Measurements from ENCODE around the gene CNNM2.

The CNNM2 gene

DNA sequence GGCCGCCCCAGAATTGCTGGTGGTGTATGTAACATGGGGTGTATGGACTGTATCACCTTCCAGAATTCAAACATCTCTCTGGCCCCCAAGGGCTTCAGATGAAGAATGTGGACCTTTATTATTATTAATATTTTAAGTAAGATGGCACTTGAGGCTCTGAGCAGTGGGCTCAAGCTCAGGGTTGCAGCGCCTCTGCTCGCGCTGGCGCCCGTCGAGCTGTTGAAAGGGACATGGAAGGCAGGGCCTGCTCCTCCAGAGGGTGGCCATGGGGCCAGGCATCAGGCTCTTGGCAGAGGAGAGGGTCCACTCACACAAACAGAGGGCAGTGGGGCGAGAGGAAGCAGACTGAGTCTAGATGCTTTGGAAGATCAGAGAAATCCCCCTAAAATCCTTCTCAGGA lies 154.8 kb downstream of the CNNM2 start:
- no peak for DNase-seq (ENCODE audit: low spot score)

DNA sequence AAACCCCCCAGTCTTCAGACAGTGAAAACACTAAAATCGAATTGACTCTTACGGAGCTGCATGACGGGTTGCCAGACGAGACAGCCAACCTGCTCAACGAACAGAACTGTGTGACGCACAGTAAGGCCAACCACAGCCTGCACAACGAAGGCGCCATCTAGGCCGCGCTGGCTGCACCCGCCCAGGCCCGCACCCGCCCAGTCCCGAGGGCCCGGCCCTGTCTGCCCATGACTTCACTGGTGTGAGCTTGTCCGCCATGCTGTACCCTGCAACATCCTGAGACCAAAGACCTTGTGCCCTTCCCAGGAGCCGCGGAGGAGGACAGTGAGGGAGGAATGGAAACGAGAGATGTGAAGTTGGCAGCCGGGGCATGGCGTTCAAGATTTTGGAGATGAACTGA lies 158.9 kb downstream of the CNNM2 start:
- DNase-seq (ENCODE audit: low spot score): no peak

DNA sequence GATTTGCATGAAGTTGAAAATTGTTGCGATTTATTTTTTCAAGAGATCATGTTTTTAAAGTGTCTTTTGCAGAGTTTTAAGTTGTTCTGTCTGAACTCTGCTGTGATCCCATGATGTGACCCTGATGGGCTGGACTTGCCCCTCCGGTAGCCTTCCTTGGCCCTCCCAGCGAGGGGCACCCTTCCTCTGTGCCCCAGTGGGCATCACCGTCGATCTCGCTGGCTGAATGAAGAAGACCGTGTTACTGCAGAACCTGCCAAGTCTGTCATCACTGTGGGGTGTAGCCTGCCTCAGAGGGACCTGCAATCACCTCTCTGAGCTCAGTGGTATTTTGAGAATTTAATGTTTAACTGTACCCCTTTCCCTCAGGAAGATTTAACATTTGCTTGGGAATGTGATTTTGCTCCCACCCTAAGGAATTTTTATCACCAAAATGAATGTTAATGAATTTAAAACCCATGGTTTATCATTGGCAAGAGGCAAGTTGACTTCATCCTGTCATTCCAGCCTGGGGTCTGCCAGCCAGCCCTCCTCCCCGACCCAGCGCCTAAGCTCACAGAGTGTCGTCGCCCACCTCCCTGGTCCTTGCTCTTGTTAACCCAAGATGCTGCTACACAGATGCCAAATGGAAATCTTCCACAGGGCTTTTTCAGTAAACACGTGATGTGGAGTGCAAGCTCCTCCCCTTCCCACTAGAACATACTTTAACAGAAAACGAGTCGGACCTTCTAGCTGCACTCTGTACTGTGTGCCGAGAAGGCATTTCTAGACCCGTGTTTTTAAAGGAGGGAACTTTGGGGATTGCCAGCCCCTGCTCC lies 159.6 kb downstream of the CNNM2 start:
- no peak for DNase-seq (ENCODE audit: low spot score)

DNA sequence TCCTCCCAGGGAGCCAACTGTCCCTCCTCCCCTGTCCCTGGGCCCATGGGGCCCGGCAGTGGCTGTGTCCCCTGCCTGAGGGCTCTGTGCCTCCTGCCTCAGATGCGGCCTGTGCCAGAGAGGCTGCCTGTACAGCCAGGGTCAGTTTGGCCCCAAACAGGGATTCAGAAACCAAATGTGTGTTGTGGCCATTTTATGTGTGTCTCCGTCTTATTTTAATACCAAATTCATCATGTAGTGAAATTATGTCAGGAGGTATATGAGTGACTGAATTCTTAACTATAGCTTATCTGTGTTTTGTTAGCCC lies 160.2 kb downstream of the CNNM2 start:
- no peak for DNase-seq (ENCODE audit: low spot score)

DNA sequence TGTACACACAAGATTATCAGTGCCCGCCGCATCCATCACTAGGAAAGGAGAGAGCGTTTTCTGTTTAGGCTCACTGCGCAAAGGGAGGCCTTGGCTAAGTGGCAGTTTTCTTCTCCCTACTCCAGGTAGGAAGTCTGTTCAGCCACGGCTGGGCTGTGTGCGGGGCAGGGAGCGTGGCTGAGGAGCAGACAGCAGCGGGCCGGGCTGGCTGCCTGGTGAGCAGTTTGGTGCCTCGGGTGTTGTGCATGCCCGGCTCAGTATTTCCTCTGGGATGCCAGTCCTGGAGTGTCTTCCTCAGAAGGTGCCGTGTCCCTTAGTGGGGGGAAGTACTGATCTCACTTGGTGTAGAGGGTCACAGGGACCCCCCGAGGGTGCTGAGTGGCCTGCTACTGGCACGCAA lies 160.6 kb downstream of the CNNM2 start:
- DNase-seq (ENCODE audit: low spot score): no peak

DNA sequence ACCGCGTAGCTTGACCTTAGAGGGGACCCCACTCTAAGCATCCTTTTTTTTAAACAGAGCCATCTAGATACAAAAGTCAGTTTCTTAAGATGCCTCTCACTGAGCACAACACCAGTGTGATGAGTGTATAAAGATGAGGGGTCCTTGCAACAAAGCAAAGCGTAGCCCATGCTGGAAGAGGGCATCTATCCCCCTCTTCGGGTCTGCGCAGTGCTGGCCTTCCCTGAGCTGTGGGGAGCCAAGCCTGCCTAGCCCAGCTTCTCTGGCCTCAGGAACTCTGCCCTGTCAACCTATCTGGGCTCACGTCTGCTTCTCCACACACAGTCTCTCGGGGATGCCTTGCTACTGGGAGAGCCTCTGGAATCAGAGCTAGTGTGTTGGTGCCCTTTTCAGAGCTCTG lies 161.0 kb downstream of the CNNM2 start:
- DNase-seq (ENCODE audit: low spot score): no peak

DNA sequence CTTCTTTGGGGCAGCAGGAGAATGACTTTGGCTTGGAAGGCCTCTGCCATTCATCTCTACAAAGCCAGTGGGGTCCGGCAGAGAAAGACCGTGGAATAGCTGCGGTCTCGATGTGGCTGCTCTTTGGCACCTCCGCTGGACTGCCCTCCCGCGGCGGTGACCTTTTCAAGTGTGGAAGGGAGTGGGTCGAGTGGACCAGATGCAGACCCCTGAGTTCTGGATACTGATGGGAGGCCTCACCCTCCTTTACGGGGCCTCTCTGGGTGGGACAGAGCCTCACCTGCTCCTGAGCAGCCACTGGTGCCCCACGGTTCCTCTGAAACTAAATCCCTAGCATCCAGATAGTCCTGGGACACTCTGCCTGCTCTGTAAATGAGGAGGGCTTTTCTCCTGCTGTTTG lies 161.9 kb downstream of the CNNM2 start:
- DNase-seq (ENCODE audit: low spot score): no peak

DNA sequence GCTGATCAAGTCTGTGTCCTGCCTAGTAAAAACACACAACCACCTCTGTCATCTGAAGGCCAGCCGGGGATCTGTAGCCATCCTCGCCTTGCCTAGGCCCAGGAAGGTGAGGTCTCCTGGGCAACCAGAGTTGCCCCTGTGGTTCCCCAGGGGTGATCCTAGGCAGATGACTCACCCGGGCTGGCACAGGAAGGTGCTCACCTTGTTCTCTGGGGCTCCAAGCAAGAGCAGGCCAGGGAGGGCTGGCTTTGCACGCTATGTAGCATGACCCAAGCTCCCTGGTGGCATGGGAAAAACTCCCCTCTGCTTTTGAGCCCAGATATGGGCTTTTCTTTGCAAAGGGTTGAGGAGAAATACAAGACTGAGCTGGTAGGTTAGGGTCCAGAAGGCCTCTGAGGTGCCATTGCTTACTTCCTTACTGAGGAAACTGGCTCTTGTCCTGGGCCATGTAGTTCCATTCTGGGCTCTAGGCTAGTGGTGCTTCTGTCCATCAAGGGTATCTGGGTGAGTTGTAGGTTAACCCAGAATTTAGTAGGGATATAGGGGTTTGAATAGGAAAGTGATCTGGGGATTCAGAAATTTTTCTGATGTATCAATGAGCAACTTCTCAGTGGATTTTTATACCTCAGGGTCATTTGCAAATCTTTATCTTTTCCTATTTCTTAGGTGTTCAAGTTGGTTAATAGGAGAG lies 162.9 kb downstream of the CNNM2 start:
- no peak for DNase-seq (ENCODE audit: low spot score)

DNA sequence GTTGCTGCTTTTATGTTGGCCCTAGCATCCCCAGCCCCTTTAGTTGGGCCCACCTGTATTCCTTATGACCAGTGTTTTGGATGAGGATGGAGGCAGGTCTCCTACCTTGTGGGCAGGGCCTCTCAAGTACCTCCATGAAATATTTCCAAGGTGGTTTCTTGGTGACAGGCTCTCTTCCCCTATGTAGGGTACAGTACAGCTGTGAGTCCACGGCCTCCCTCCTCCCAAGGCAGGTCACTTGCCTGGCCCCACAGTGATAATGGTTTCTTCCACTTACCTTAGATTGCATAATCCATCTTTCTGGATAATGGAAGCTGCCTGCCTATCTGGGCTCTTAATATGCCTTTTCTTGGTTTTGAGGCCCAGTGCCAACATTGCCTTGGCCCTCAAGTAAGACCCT lies 164.6 kb downstream of the CNNM2 start:
- no peak for DNase-seq (ENCODE audit: low spot score)

DNA sequence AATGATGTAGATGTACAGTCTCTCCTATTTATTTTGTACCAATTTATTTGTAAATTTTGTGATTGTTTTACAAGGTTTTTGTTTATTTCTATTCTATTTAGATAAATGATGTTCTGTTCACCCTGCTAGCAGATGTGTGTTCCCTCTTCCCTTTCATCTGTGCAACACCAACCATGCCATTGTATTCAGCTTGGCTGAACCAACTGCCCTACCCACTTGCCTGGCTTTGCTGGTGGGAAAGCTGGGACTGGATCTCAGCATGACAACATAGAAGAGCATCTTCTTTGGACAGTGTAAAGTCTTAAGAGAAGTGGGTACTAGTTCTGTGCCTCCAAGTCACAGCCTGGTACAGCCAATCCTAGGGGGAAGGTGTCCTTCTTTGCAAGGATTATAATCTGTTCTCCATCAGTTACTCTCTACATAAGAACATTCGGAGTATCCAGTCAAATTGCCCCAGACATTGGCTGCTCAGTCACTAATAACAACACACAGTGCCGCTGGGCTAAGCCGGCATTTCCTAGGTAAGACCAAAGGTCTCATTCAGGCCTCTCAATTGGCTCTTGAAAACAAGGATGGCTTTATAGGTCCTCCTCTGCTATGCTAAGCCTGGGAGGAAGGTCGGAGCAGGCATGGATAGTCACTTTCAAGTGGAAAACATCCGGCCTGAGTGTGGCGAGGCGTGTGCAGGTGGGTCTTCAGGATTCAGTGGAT lies 165.3 kb downstream of the CNNM2 start:
- no peak for DNase-seq (ENCODE audit: low spot score)

DNA sequence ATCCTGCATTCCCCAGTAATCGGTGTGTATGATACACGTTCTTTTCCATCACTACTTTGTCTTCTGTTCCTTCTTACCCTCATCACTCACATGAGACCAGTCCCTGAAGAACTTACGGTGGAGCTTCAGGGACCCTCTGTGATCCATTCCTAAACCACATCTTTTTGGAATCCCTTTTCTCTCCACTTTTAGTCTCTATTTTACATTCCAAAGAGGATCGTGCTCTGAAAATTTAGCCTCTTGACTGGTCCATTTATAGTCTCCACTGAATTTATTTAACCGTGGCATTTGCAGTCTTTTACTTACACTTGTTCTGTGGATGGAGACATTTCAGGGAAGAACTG lies 165.9 kb downstream of the CNNM2 start:
- DNase-seq (ENCODE audit: low spot score): no peak

DNA sequence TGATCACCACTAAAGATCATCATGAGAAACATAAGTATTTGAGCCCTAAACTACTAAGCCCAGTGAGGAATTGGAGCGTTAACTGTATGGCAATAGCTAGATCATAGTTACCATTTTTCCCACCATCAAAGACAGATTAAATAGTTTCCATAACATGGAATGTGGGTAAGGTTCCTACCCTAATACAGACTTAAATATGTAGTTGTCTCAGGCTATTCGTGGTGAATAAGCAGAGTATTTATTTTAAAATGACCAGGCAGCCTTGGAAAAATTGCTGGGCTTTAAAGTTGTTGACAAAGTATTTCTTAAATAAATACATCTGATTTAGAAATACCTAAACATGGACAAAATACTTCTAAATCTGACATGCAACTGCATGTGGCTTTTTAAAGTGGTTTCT lies 168.2 kb downstream of the CNNM2 start:
- DNase-seq (ENCODE audit: low spot score): no peak

DNA sequence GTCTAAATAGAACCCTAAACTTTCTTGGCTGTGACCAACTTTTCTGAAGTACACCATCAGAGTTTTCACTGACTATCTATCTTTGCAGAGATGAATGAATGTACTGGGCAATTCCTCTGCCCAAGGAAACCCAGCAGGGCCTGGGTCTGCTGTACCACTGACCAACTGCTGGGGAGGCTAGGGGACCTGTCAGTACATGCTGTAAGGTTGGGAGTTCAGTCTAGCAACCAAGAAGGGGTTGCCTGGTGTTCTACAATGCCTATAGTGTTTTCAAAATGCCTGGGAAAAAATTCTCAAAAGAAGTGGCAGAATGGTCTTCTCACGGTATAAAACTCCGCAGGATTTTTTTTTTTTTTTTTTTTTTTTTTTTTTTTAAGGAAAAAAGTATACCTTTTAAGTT lies 168.7 kb downstream of the CNNM2 start:
- DNase-seq (ENCODE audit: low spot score): no peak

DNA sequence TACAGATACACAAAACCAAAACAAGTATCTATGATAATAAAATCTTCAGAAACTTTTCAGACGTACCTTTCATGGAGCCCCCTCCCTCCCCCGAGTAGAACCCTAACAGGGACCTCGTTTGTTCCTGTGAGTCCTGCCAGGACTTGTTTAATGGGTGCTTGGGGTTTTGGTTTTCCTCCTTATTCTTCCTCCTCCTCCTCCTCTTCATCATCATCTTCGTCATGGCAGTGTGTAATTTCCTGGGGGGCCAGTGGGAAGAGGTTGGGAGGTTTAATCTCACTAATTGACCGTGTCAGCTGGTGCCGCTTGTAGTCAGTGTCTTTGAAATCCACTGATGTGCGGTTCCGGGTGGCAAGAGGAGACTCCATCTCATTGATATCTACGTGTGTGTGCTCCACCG lies 171.4 kb downstream of the CNNM2 start:
- no peak for DNase-seq (ENCODE audit: low spot score)

DNA sequence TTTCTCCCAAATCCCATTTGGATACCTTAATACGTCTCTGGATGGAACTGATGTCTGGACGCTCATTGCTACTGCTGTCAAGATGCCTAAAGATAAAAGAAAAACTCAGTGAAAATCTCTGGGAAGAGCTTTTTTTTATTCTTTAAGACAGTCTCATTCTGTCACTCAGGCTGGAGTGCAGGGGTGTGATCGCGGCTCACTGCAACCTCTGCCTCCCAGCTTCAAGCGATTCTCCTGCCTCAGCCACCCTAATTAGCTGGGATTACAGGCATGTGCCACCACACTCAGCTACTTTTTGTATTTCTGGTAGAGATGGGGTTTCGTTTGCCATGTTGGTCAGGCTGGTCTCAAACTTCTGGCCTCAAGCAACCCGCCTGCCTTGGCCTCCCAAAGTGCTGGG lies 172.8 kb downstream of the CNNM2 start:
- DNase-seq (ENCODE audit: low spot score): no peak

DNA sequence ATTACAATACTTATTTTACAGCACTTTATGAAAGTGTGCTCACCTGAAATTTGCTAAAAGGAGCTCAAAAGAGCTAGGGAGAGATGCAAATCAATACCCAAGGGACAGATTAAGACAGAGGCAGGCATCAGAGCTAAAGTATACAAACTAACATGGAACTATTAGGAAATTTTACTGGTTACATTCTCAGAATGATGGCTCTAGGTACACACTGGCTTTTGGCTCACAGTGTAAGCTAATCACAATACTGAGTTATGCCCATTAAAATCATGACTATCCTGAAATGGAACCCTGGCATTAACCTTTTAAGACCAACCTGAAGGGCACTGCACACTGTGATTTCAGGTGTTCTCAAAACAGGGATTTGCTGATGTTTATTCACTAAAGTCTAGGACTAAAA lies 176.9 kb downstream of the CNNM2 start:
- DNase-seq (ENCODE audit: low spot score): no peak

DNA sequence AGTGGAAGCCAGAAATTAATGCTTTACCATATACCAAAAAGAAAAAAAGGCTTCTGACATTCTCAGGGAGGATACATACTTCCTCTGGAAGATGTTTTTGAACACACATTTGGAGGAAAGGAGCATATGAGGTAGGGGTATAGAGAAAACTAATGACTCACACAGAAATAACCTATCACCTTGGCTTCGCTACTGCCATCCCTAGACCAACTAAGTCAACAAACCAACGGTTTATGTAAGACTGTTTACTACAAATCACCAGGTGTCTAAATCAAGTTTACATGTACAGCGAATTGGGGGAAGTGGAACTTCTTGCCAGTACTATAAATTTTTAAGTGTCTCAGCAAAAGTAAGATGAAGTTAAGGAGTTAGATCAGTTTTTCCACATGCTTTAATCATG lies 178.0 kb downstream of the CNNM2 start:
- no peak for DNase-seq (ENCODE audit: low spot score)

DNA sequence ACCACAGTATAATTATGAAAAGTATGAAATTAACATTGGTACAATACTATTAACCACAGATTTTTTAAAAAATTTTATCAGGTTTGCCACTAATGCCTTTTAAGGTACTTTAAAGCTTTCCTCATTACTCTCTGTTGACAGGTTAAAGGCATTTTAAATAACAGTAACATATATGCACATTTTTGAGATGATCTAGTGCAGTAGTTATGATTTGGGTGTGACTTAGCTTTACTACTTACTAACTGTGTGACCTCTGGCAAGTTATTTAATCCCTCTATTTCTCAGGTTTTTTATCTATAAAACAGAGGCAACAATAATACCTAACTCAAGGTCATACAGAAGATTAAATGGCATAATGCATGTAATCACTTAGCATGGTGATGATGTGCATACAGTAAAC lies 180.1 kb downstream of the CNNM2 start:
- no peak for DNase-seq (ENCODE audit: low spot score)

DNA sequence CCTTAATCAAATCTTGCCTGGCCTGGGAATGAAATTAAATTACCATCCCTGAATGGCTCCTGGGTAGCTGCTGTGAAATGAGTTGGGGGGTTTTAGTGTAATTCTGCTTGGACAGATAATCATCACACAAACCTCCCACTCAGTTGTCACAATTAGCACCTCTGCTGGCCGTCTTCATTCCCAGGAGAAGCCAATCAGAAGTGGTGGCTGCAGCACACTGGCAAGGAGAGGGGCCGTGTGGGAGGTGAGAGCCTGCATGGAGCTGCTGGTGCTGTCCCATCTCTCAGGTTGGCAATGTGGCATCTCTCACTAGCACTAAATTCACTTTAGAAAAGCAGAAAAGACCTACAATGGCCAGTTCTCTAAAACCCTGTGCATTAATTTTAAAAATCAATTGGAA lies 182.5 kb downstream of the CNNM2 start:
- no peak for DNase-seq (ENCODE audit: low spot score)

DNA sequence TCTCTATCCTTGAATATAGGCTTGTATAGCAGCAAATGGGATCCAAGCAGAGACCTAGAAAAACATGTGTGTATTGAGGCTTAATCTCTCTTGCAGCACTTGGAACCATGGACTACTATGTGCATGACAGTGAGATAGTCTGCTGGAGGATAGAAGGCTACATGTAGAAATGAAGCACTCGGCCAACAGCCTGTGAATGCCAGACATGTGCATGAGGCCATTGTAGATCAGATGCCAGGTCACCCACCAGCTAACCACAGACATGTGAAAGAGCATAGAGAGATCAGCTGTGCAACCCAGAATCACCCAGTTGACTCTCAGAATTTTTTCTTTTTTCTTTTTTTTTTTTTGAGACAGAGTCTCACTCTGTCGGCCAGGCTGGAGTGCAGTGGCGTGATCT lies 184.1 kb downstream of the CNNM2 start:
- DNase-seq (ENCODE audit: low spot score): no peak

DNA sequence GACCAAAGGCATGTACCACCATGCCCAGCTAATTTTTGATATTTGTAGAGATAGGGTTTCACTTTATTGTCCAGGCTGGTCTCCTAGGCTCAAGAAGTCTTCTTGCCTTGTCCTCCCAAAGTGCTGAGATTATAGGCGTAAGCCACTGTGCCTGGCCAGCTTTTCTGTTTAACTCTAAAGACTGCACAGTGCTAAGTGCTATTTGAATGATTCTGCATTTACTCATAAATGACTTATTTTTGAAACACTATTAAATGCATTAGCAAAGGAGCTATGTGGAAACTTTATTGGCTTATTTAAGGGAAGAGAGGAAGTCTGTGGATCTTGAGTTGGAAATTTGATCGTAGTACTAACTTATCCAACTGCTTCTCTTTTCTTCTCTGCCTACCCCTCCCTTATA lies 185.9 kb downstream of the CNNM2 start:
- no peak for DNase-seq (ENCODE audit: low spot score)

DNA sequence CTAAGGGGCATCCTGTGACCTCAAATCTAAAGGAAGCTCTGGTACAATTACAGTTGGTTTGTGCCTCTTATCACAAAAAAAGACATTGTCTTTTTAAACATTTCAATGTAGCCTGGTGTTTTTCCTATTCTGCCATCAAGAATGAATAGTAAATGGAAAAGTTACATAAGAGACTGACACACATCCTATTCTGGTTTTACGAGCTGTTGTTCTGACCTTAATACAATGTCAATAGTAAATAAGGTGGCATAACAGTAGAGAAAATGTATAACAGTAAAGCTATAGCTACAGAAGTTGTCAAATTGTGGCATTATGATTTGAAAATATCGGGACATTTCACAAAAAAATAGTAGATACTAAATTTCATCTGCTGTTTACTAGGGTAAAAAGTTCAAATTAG lies 186.6 kb downstream of the CNNM2 start:
- DNase-seq (ENCODE audit: low spot score): no peak

DNA sequence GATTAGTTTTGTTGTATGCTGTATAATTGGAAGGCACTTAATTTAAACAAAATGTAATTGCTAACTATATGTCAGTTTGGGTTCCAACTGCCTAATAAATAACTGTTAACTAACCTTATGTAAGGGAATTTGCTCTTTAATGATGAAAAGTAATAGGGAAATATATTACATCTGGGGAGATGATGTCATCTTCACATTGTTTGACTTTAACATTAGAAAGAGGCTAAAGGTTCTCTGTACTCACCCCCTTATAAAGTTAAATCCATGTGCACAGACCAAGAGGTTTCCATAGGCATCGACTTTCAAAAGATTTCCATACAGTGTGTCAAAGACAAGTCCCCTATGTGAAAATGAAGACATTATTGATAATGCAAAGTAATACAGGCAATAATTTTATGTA lies 187.4 kb downstream of the CNNM2 start:
- DNase-seq (ENCODE audit: low spot score): no peak

DNA sequence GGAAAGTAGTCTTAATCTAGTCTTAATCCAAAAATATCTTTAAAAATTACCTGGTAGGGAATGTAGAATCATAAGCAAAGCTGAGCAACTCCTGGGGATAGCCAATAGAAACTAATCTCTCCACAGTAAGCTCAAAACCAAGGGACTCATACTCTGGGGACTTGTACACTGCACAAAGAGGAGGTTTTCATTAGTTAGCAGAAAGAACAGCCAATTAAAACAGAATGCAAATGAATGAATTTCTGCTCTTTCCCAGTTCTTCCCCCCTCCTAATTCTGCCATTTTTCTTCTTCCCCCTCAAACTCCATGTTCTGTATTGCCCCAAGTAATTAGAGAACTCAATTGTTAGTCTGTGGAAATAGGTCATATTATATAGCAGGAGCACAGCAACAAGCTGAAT lies 188.4 kb downstream of the CNNM2 start:
- DNase-seq (ENCODE audit: low spot score): no peak

Measured in hematopoietic multipotent progenitor cell treated with erythropoietin and hydrocortisone succinate and interleukin-3 and kit ligand, for 17 days (in vitro differentiated cells).